IPS-20b (cell line): ENCODE measurements around the gene CFAP54.
"Not testable (repeated sequence)": the region's sequence is repeated elsewhere in the genome, so short reads cannot be mapped to it uniquely, and the experiment has no call there.

ENCODE experiments used
- H3K27ac ChIP-seq: one replicate; pipeline ENCODE4 v1.5.1; 2013; ENCODE audit warnings: low read length
- H3K27me3 ChIP-seq: 2 replicates; pipeline ENCODE4 v1.6.1; 2013; ENCODE audit warnings: mild to moderate bottlenecking, low read length, inconsistent platforms; ENCODE audit not compliant: insufficient read depth
- H3K36me3 ChIP-seq: 2 replicates; pipeline ENCODE4 v1.6.1; 2013; ENCODE audit warnings: low read depth, mild to moderate bottlenecking, inconsistent platforms, low read length, moderate library complexity; ENCODE audit not compliant: insufficient read depth
- H3K4me1 ChIP-seq: 2 replicates; pipeline ENCODE4 v1.6.1; 2013; ENCODE audit warnings: mild to moderate bottlenecking, control low read depth, inconsistent platforms, low read length, moderate library complexity; ENCODE audit not compliant: insufficient read depth
- H3K4me3 ChIP-seq: 2 replicates; pipeline ENCODE4 v1.5.1; 2013; ENCODE audit warnings: mild to moderate bottlenecking, low read length, inconsistent platforms
- H3K9ac ChIP-seq: 2 replicates; pipeline ENCODE4 v1.6.1; 2013; ENCODE audit warnings: low read depth, mild to moderate bottlenecking, inconsistent platforms, low read length, moderate library complexity
- H3K9me3 ChIP-seq: 2 replicates; pipeline ENCODE4 v1.6.1; 2013; ENCODE audit warnings: mild to moderate bottlenecking, low read depth, low read length, inconsistent platforms; ENCODE audit not compliant: insufficient read depth

The CFAP54 gene

DNA sequence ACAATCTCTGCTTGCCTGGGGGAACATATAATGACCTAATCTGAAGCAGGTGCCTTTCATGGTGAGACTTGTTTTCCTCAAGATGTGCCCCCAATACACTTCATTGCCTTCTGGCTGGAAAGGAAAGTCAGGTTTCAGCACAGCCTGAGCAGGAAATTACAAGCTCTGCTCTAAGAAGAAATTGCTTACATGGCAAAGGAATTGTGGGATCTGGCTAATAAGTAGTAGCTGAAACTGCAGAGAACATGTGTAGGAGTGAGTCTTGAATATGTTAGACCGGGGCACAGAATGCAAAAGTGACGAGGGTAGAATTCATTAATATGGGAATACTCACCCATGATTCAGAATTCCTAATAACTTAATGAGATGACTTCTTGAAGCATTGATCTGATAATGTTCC is 6.3 kb upstream of the CFAP54 start:
- no peak overlapping the region for H3K9ac ChIP-seq
- no peaks in the 10 kb centered on the region for H3K9me3 ChIP-seq
- H3K27ac ChIP-seq, result no peak overlapping the region
- no peaks in the 10 kb centered on the region for H3K4me1 ChIP-seq
- H3K27me3 ChIP-seq, result no peaks in the 10 kb centered on the region
- no peaks in the 10 kb centered on the region for H3K36me3 ChIP-seq
- no peak overlapping the region for H3K4me3 ChIP-seq

DNA sequence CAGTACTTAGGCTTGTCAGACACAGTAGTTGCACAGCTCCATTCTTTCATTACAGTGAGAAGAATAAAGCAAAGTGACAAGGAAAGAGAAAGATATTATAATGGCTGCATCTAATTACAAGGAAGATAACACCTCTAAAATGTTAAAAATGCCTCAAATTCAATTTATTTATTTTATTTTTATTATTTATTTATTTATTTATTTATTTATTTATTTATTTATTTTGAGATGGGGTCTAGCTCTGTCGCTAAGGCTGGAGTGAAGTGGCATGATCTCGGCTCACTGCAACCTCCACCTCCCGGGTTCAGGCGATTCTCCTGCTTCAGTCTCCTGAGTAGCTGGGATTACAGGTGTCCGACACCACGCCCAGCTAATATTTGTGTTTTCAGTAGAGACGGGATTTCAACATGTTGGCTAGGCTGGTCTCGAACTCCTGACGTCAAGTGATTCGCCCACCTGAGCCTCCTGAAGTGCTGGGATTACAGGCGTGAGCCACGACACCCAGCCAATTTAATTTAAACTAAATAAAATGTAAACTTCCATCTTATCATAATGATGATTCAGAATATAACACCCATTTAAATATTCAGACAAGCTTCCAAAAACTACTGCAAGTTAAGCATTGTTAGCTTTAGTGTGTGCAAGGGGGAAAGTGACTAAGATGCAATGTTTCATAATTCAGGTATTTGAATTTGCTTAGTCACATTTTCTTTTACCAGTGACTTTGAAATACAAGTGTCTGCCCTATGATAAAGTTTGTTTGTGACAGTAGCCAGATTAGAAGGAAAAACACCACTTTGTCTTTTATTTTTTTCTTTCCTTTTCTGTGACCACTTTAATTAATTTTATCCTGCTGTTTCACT is 2.4 kb upstream of the CFAP54 start:
- Histone ChIP-seq H3K27me3 (peaks cover 16% of the 10 kb centered on the region), H3K4me1 (no peaks in the 10 kb centered on the region), H3K9ac (no peak overlapping the region), H3K27ac (no peak overlapping the region), H3K36me3 (no peaks in the 10 kb centered on the region), H3K9me3 (no peaks in the 10 kb centered on the region), H3K4me3 (no peak overlapping the region)

DNA sequence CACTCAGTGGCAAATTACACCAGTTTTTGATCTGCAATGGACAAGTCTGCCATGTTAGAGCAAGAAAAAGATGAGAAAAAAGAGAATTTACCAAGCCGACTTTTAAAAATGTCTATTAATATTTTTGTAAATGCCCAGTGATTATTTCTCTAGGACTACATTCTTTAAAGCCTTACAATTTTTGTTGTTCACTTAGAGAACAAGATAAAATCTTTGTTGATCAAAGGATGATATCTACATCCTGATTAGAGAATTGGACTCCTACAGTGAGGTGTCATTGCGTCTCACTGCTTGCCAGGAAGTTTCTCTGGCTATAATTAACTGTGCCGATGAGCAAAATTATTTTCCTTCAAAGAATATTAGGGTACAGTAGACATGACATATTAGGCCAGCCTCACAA is 1.7 kb upstream of the CFAP54 start:
- H3K27me3 ChIP-seq, result peaks cover 16% of the 10 kb centered on the region
- no peak overlapping the region for H3K9ac ChIP-seq
- no peaks in the 10 kb centered on the region for H3K4me1 ChIP-seq
- no peaks in the 10 kb centered on the region for H3K36me3 ChIP-seq
- H3K27ac ChIP-seq, result no peak overlapping the region
- no peak overlapping the region for H3K4me3 ChIP-seq
- H3K9me3 ChIP-seq, result no peaks in the 10 kb centered on the region

DNA sequence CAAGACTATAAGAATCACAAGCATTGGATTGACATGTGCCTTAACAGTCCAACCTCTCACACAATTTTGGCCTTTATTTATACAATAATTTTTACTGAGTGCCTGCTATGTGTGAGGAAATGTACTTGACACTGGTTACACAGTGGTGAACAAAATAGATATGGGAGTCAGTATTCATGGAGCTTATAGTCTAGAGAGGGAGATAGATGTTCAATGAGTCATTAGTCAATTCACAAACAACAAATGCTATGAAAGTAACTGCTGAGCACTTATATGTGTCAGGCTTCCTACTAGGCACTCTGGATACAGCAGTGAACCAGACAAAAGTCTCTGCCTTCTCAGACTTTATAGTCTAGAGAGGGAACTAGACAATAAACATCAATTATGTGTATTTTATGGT is 3.7 kb downstream of the CFAP54 start:
- Histone ChIP-seq H3K27me3 (peaks cover 16% of the 10 kb centered on the region), H3K27ac (no peak overlapping the region), H3K9ac (no peak overlapping the region), H3K4me1 (no peaks in the 10 kb centered on the region), H3K4me3 (no peak overlapping the region), H3K36me3 (no peaks in the 10 kb centered on the region), H3K9me3 (no peaks in the 10 kb centered on the region)

DNA sequence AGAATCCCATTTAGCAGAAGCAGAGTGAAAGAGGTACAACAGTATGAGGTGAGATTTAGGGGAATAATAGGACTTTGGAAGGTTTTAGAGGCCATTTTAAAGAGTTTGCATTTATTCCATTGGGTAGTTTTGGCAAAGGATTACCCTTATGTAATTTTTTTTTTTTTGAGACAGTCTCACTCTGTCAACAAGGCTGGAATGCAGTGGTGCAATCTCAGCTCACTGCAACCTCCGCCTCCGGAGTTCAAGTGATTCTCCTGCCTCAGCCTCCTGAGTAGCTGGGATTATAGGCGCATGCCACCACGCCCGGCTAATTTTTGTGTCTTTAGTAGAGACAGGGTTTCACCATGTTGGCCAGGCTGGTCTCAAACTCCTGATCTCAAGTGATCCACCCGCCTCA is 4.8 kb downstream of the CFAP54 start:
- H3K4me3 ChIP-seq, H3K4me1 ChIP-seq, H3K36me3 ChIP-seq, H3K9ac ChIP-seq, H3K27ac ChIP-seq, H3K9me3 ChIP-seq, H3K27me3 ChIP-seq: not testable (repeated sequence)

DNA sequence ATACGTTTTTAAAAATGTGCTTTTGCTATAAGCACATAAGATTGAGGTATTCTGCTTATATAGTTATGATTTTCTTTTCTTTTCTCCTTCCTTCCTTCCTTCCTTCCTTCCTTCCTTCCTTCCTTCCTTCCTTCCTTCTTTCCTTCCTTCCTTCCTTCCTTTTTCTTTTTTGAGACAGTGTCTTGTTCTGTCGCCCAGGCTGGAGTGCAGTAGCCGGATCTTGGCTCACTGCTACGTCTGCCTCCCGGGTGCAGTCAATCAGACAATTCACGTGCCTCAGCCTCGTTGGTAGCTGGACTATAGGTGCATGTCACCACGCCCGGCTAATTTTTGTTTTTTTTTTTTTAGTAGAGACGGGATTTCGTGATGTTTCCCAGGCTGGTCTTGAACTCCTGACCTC is 5.8 kb downstream of the CFAP54 start:
- no peak overlapping the region for H3K9ac ChIP-seq
- no peak overlapping the region for H3K4me3 ChIP-seq
- H3K27ac ChIP-seq, result no peak overlapping the region

DNA sequence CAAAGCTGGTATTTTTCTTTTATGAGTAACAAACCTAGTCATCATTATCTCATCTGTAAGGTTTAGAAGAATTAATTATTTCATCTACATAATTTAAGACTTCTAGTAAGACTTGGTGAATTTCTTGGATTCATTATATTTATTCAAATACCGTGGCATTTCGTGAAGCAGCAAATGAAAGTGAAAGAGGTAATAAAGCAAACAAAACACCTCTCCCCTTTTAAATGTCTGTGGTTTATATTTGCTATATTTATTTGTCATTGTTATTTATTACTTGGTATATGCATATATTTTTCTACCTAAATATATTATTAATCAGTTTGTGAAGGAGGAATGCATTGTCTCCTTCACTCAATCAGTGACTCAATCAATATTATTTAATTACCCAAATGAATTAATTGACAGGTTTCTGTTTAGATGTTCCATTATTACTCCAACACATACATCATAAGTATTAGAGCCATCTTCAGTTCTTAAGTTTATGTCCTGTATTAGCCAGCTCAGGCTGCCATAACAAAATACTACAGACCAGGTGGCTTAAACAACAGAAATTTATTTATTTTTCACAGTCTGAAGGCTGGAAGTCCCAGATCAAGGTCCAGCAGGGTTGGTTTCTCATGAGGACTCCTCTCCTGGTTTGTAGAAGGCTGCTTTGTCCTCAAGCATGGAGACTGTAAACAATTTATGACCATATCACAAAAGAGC is 6.6 kb downstream of the CFAP54 start:
- no peaks in the 10 kb centered on the region for H3K27me3 ChIP-seq
- H3K9me3 ChIP-seq, result no peaks in the 10 kb centered on the region
- H3K36me3 ChIP-seq, result no peaks in the 10 kb centered on the region
- no peak overlapping the region for H3K9ac ChIP-seq
- no peak overlapping the region for H3K27ac ChIP-seq
- no peak overlapping the region for H3K4me3 ChIP-seq
- H3K4me1 ChIP-seq, result no peaks in the 10 kb centered on the region; the same call in 1 of the 2 replicates

More for the DNA sequence above, 5.8 kb downstream of the CFAP54 start:
- Histone ChIP-seq H3K36me3 (no peaks in the 10 kb centered on the region), H3K27me3 (0 out of 2 replicates have a peak, but pooled peaks cover 1% of the 10 kb centered on the region), H3K4me1 (no peaks in the 10 kb centered on the region), H3K9me3 (no peaks in the 10 kb centered on the region)

DNA sequence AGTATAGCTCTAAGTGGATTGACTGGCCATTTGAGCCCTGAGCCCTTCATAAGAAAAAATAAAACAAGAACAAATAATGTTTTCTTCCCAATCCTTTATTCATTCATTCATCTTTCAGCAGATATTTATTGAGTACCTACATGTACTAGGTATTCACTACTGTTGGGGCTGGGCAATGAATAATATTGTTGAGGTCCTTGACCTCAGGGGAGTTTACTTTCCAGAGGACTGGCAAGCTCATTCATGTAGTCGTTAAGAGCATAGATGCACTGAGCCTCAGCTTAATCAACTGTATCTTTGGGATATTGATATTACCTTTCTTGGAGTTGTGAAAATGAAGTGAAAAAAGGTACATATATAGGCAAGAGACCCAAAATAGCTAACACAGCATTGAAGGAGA is 7.6 kb downstream of the CFAP54 start:
- H3K27ac ChIP-seq, result no peak overlapping the region
- no peaks in the 10 kb centered on the region for H3K27me3 ChIP-seq
- H3K9ac ChIP-seq, result no peak overlapping the region
- H3K4me3 ChIP-seq, result no peak overlapping the region
- no peaks in the 10 kb centered on the region for H3K9me3 ChIP-seq
- H3K36me3 ChIP-seq, result no peaks in the 10 kb centered on the region
- peaks cover 8% of the 10 kb centered on the region; the same call in 1 of the 2 replicates for H3K4me1 ChIP-seq

DNA sequence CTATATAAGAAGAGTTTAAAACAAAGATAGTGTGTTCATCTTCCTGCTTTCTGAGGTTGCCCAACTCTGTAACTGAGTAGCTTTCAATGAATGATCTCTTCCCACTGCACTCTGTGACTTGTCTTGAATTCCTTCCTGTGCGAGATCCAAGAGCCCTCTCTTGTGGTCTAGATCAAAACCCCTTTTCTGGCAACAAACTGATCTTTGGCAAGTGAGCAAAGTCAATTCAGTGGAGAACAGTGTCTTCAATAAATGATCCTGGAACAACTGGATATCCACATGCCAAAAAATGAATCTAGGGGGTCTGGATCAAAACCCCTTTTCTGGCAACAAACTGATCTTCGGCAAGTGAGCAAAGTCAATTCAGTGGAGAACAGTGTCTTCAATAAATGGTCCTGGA is 8.5 kb downstream of the CFAP54 start:
- Histone ChIP-seq H3K9ac (no peak overlapping the region), H3K4me3 (no peak overlapping the region), H3K36me3 (no peaks in the 10 kb centered on the region), H3K4me1 (peaks cover 8% of the 10 kb centered on the region; the same call in 1 of the 2 replicates), H3K27me3 (no peaks in the 10 kb centered on the region), H3K9me3 (no peaks in the 10 kb centered on the region), H3K27ac (no peak overlapping the region)

DNA sequence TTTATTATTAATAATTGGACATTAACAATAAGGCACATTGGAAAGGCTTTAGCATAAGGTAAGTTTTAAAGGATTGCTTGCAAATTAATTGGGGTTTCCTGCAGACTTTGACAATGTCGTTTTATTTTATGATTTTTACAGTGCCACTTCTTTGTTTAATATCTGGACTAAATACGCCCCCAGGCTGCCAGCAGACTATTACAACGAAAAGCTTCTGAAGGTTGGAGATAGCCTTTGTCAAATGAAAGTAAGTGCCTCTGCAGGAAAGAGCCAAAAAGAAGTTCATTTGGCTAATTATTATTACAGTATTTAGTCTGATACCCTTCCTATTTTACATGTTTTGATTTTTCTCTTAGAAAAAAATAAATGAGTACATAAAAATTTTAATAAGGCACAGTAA is 11.3 kb downstream of the CFAP54 start:
- no peak overlapping the region for H3K9ac ChIP-seq
- H3K9me3 ChIP-seq, result no peaks in the 10 kb centered on the region
- H3K27me3 ChIP-seq, result no peaks in the 10 kb centered on the region
- no peak overlapping the region for H3K27ac ChIP-seq
- H3K4me3 ChIP-seq, result no peak overlapping the region
- no peaks in the 10 kb centered on the region for H3K36me3 ChIP-seq
- H3K4me1 ChIP-seq, result peaks cover 8% of the 10 kb centered on the region; the same call in 1 of the 2 replicates

DNA sequence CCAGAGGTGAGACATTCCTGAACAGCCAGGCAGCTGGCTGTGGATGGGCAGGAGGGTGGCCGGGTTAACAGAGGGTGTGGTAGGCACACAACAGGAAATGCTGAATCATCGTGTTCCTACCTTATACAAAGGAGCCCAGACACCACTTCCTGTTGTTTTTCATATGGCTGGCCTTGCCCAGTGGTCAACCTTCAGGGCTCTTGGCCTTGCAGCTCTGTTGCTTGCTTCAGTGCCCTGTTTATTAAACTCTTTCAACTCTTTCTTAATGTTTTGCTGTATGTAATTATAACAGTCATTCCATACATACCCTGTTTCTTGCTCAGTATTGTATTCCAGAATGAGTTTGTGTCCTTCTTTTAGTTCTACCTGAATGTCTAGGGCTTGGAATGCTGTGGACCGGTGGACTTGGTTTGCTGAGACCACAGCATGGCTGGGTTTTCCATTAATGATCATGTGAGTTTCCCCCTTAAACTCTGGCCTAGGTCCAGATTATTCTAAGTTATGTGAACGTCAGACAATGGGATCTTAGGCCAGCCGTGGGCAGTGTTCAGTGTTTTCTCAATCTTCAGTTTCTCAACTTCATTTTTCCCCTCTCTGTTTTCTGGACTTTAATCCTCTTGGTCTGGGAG is 11.9 kb downstream of the CFAP54 start:
- H3K36me3 ChIP-seq, result no peaks in the 10 kb centered on the region
- H3K27me3 ChIP-seq, result no peaks in the 10 kb centered on the region
- H3K9me3 ChIP-seq, result no peaks in the 10 kb centered on the region
- no peak overlapping the region for H3K4me3 ChIP-seq
- no peak overlapping the region for H3K9ac ChIP-seq
- peaks cover 8% of the 10 kb centered on the region; the same call in 1 of the 2 replicates for H3K4me1 ChIP-seq
- no peak overlapping the region for H3K27ac ChIP-seq
